PFSK-1 (cell line): ENCODE data around the gene CTPS1.

ENCODE experiments used
- FOXP2 ChIP-seq: optimal IDR thresholded peaks from 2 replicates; pipeline ENCODE3; 2011; ENCODE audit warnings: borderline replicate concordance, control low read depth, inconsistent platforms; ENCODE audit not compliant: insufficient read depth; ENCODE audit errors: extremely low read length, extremely low read depth
- POLR2AphosphoS5 ChIP-seq: IDR thresholded peaks from 2 replicates; pipeline ENCODE4 v1.6.1; 2012; ENCODE audit warnings: low read depth, mild to moderate bottlenecking, control low read depth, low read length, moderate library complexity
- REST ChIP-seq, 2 experiments: IDR thresholded peaks; 2 replicates each; pipeline versions ENCODE4 v1.6.1 to v1.8.0; 2011 to 2012; ENCODE audit warnings: low read depth in 2 of 2, low read length in 2 of 2, control low read depth in 1 of 2, inconsistent platforms in 1 of 2, mild to moderate bottlenecking in 1 of 2, moderate library complexity in 1 of 2; ENCODE audit not compliant: insufficient read depth in 1 of 2
- SIN3A ChIP-seq: IDR thresholded peaks from 2 replicates; pipeline ENCODE4 v1.6.1; 2012; ENCODE audit warnings: mild to moderate bottlenecking, low read length, moderate library complexity, borderline replicate concordance; ENCODE audit not compliant: insufficient read depth
- TAF1 ChIP-seq: IDR thresholded peaks from 2 replicates; pipeline ENCODE4 v1.6.1; 2012; ENCODE audit warnings: low read length, control low read depth, borderline replicate concordance; ENCODE audit not compliant: insufficient read depth

CTPS1 gene

DNA sequence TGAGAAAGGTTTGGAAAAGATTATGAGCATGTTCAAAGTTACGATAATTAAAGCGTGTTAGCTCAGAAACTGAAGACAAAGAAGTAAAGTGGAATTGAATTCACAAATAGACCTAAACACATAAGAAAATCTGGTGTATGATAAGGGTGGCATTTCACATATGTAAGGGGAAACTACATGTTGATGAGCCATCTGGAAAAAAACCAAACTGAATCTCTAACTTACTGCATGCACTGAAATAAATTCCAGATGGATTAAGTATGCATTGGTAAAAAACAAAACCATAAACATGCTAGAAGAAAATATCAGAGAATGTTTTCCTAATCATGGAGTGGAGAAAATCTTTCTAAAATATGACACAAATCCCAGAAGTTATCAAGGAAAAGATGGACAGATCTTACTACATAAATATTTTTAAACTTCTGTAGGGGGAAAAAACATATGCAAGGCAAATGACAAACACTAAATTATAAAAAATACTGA is 34.0 kb upstream of the CTPS1 start:
- TF ChIP-seq FOXP2 (no peak), REST (IDR thresholded peaks at IDR 0.05; ENCODE audit: insufficient read depth in 1 of 2, low read depth in 2 of 2, low read length in 2 of 2) (no peak), SIN3A (no peak), POLR2AphosphoS5 (no peak), TAF1 (no peak)

DNA sequence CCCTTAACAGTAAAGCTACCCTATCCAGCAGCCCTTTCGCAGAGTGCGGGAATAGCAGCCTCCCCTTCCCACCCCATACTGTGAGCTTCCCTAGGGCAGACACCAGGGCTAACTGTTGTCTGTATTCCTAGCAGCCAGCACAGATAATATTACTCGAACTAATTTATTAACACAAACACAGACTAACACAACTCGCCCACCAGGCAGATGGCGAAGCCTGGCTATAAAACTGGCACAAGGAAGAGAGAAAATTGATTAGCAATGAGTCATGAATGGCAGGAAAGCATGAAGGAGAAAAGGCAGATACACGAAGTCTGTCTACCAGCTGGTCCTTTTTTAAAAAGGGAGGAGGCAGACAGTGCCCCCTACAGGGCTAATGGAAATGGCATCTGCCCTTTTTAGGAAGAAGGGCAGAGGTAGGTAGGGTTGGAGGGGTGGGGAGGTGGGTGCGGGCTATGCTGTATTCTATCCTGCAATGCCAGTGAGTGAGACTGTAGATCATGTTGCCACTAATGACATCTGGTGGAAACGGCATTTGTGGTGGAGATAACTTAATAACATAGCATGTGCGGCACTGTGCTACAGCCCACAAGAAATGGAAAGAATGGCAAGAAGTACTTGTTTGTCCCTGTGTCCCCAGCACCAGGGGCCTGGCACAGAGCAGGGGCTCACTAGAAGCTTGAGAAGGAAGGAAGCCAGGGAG is 30.6 kb upstream of the CTPS1 start:
- TF ChIP-seq POLR2AphosphoS5, result no peak
- TF ChIP-seq TAF1, result no peak
- TF ChIP-seq SIN3A, result no peak
- TF ChIP-seq REST (IDR thresholded peaks at IDR 0.05; ENCODE audit: insufficient read depth in 1 of 2, low read depth in 2 of 2, low read length in 2 of 2), result no peak
- TF ChIP-seq FOXP2, result no peak

GRCh38 chr1:40949563-40949962 is 29.9 kb upstream of the CTPS1 start:
- TF ChIP-seq TAF1, result no peak
- no peak for TF ChIP-seq SIN3A
- no peak for TF ChIP-seq POLR2AphosphoS5
- no peak for TF ChIP-seq REST (IDR thresholded peaks at IDR 0.05; ENCODE audit: insufficient read depth in 1 of 2, low read depth in 2 of 2, low read length in 2 of 2)
- no peak for TF ChIP-seq FOXP2

DNA sequence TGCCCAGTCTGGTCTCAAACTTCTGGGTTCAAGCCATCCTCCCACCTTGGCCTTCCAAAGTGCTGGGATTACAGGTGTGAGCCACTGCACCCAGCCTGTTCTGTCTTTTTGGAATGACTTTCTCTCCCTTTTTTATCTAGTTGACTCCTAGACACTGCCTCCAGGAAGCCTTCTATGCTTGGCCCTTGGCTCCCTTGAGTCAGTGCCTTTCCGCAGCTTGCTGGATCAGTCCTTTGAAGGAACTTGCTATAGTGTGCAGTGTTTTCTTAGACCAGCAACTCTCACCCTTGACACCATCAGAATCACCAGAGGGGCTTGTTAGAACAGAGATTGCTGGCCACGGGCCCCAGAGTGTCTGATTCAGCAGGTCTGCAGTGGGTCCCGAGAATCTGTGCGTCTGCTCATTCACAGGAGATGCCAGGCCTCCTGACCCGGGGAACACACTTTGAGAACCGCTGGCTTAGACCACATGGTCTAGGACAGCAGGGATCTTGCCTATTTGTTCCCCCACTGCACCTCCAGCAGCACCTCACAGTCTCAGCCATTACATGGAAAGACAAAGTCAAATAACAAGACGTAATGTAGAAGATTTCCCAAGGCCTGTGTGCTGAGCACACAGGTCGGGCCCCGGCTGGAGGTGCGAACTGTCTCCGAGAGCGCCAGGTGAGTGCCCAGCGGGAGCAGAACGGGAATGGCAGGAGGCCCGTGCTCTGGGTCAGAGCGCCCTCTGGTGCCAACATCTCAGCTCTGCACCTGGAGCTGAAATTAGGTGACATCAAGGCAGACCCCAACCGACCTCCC is 27.4 kb upstream of the CTPS1 start:
- TF ChIP-seq SIN3A (no peak), POLR2AphosphoS5 (no peak), FOXP2 (no peak), REST (IDR thresholded peaks at IDR 0.05; ENCODE audit: insufficient read depth in 1 of 2, low read depth in 2 of 2, low read length in 2 of 2) (no peak), TAF1 (no peak)
